GM10248 (cell line): Measurements from ENCODE around the gene NRG2.

Source experiments
- CTCF ChIA-PET: fragments of 300-600 bp; sonication (Branson Sonifier 250); formaldehyde crosslinking; extraction: SDS; loops from one replicate; lab custom pipeline; 2021; ENCODE audit warnings: antibody characterized with exemption; lab: Yijun Ruan, JAX
- POLR2A ChIA-PET: fragments of 350-650 bp; sonication (Branson Sonifier 250); formaldehyde crosslinking; extraction: SDS; loops from one replicate; lab custom pipeline; 2020; ENCODE audit warnings: antibody characterized with exemption; lab: Yijun Ruan, JAX
- DNase-seq: peaks from one replicate; pipeline ENCODE4 v3.0.0; 2012; ENCODE audit errors: extremely low spot score
- CTCF ChIP-seq: IDR thresholded peaks from 2 replicates; pipeline ENCODE4 v1.5.1; 2012; ENCODE audit warnings: mild to moderate bottlenecking, low read depth; ENCODE audit errors: extremely low read depth, missing control alignments, control extremely low read depth

NRG2 gene

GRCh38 chr5:140042643-140043507 lies at the start of gene NRG2:
Gene NRG2 (minus strand): TSS chr5:140043299.
- ChIA-PET CTCF (interaction anchor here (0.8 to 6.4 kb wide), 27 partner anchors 9 to 267 kb away, joined by 3 to 38 read pairs (median 5); no protein-coding TSS in a partner anchor), POLR2A (no interaction called here)
- TF ChIP-seq CTCF, result peak; percentile 63
- peak; percentile 75 for DNase-seq

GRCh38 chr5:140090251-140090650 lies 47.2 kb upstream of the NRG2 start:
- POLR2A ChIA-PET, result no interaction called here
- TF ChIP-seq CTCF, result no peak
- DNase-seq, result no peak
- CTCF ChIA-PET, result interaction anchor here (1.5 kb wide), 1 partner anchor 303 kb away, joined by 3 read pairs; no protein-coding TSS in a partner anchor

- CTCF ChIA-PET, result interaction anchor here (1.1 to 2.7 kb wide), 6 partner anchors 10 to 221 kb away, joined by 3 to 16 read pairs (median 5); partner anchors contain the start of gene NRG2
- no peak for DNase-seq
- POLR2A ChIA-PET, result no interaction called here
- TF ChIP-seq CTCF, result no peak
Measured at GRCh38 chr5:140084541-140084940, 41.4 kb upstream of the NRG2 start.

GRCh38 chr5:140083650-140084049 lies 40.6 kb upstream of the NRG2 start:
- ChIA-PET CTCF (interaction anchor here (2.7 kb wide), 1 partner anchor 10 kb away, joined by 16 read pairs; no protein-coding TSS in a partner anchor), POLR2A (no interaction called here)

GRCh38 chr5:140083120-140083519 lies 40.0 kb upstream of the NRG2 start:
- DNase-seq, result no peak
- ChIA-PET POLR2A (no interaction called here), CTCF (interaction anchor here (2.7 kb wide), 1 partner anchor 10 kb away, joined by 16 read pairs; no protein-coding TSS in a partner anchor)
- TF ChIP-seq CTCF, result no peak

More at GRCh38 chr5:140083650-140084049, 40.6 kb upstream of the NRG2 start:
- DNase-seq, result no peak
- no peak for TF ChIP-seq CTCF

- ChIA-PET POLR2A (no interaction called here), CTCF (interaction anchor here (1.7 to 8.3 kb wide), 4 partner anchors 44 to 78 kb away, joined by 4 to 116 read pairs (median 24); no protein-coding TSS in a partner anchor)
- TF ChIP-seq CTCF, result no peak
- DNase-seq, result no peak
Measured at GRCh38 chr5:140076788-140077187, 33.7 kb upstream of the NRG2 start.
